ENCODE results near the gene ZNF143.

The ZNF143 gene

DNA sequence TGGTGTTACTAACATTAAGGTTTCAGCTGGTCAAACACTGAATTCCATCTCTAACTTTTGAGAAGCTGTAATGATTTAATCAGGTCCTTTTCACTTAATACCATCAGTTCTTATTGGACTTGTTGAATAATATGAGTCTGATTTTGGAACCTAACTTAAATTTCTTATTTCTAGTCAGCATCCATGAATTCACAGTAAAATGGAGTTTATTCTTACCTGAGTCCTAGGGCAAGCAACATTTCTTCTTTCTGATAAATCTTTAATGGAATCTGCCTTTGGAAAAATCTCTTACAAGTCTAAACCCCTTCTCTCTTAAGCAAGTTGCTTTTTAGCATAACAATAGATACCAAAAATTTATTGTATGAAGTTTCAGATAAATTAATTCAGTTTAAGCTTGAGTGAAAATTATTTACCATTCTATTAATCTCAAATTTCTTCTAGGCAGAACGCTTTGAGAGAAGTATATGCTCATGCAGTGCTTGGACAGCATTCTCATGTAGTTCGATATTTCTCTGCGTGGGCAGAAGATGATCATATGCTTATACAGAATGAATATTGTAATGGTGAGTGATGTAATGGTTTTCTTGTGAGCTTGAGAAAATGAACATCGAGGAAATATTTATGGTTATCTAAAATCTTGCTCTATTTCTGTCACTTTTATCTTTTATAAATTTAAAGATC is 116.0 kb downstream of the ZNF143 start:
- no peak for DNase-seq

DNA sequence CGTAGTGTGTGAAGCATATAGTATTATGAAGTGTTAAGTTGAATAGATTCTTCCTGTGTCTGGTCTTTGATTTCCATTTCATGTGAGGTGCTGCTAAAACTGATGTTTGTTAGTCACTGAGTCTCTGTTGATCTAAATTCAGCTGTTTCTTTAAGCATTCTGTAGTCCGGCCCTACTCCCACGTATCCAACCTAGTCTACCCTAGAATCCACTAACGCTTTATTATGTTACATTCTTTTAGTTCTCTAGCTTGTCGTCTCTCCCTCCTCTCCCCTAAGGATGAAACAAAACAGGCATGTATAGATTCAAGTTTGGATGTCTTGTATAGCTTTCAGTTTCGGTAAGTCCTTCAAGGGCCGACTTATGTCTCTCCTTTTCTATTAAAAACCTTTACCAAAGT is 116.7 kb downstream of the ZNF143 start:
- no peak for DNase-seq
